ENCODE data around the gene KLK13. TPM values are rescaled to one million over a fixed set of nuclear protein-coding genes. Genes with fewer than 3 reads are reported as not detected.

KLK13 gene
- total and polyA plus RNA-seq, 2 of the 13 experiments (the other 11 are each of a cell fraction or from before 2014, with no cell fraction given), result 0.09 TPM; not detected in 1

DNA sequence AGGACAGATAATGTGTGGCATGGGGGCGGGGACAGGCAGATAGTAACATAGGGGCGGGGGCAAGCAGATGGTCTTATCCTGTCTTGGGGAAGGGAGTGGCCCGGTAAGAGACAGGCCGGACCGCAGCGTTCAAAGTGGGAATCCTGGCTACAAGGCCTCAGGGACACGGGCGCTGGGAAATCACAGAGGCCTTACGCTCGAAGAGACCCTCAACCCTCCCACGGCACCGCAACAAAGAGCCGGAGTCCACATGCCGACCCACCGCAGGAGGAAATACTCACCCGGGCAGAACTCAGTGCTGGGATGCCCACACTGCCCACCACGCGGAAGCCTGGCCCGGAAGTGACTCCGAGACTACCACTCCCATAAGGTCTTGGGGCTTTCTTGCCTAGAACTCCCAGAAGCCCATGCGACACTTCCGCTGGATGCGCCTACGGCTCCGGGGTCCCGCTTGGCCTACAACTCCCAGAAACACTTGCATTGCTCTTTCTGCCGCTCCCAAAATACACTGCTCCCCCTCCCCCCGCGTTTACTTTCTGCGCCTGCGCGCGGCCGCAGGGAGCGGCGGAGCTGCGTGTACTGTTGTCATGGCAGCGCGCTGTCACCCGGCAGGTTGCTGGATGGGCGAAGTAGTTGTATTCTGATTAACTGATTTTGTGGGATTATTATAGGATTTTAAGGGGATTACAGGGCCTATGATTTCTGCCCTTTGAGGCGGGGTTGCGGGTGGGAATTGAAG, 43.3 kb upstream of the KLK13 start, which contains the start of gene CTU1 (continued):
- TF ChIP-seq ZNF687 (CRISPR knock-in tag; IDR thresholded peaks at IDR 0.05) (peak; percentile 58), ZNF431 (CRISPR knock-in tag; IDR thresholded peaks at IDR 0.05; ENCODE audit: borderline replicate concordance, low read depth) (no peak), ZFP37 (CRISPR knock-in tag; IDR thresholded peaks at IDR 0.05; ENCODE audit: borderline replicate concordance) (0 out of 2 replicates have a peak, but pooled peaks have one; percentile 15), GLI4 (CRISPR knock-in tag; IDR thresholded peaks at IDR 0.05; ENCODE audit: borderline replicate concordance) (no peak), CSRNP2 (CRISPR knock-in tag; conservative IDR thresholded peaks at IDR 0.05; ENCODE audit: low read depth) (no peak), SATB2 (CRISPR knock-in tag; IDR thresholded peaks at IDR 0.05) (no peak), NFYC (CRISPR knock-in tag; IDR thresholded peaks at IDR 0.05) (peak; percentile 37; the same call in 1 of the 2 replicates), ZFP62 (CRISPR knock-in tag; IDR thresholded peaks at IDR 0.05) (peak; percentile 87; the same call in 1 of the 2 replicates), FUBP1 (CRISPR knock-in tag; IDR thresholded peaks at IDR 0.05; ENCODE audit: borderline replicate concordance) (no peak), ZNF44 (CRISPR knock-in tag; IDR thresholded peaks at IDR 0.05) (no peak), ZNF564 (CRISPR knock-in tag; IDR thresholded peaks at IDR 0.05) (no peak), GATAD2A (CRISPR knock-in tag; IDR thresholded peaks at IDR 0.05) (0 out of 2 replicates have a peak, but pooled peaks have one; percentile 27), ARID3A (IDR thresholded peaks at IDR 0.05; ENCODE audit: low read depth, low read length) (no peak), MXD3 (CRISPR knock-in tag; IDR thresholded peaks at IDR 0.05) (peak; percentile 60; the same call in 1 of the 2 replicates)
- TF ChIP-seq, protein P1, sequence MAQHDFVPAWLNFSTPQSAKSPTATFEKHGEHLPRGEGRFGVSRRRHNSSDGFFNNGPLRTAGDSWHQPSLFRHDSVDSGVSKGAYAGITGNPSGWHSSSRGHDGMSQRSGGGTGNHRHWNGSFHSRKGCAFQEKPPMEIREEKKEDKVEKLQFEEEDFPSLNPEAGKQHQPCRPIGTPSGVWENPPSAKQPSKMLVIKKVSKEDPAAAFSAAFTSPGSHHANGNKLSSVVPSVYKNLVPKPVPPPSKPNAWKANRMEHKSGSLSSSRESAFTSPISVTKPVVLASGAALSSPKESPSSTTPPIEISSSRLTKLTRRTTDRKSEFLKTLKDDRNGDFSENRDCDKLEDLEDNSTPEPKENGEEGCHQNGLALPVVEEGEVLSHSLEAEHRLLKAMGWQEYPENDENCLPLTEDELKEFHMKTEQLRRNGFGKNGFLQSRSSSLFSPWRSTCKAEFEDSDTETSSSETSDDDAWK (CRISPR knock-in tag; IDR thresholded peaks at IDR 0.05), result no peak
